A673 (cell line): ENCODE measurements around the gene CLK2. TPM values are rescaled to one million over a fixed set of nuclear protein-coding genes. Genes with fewer than 3 reads are reported as not detected.

Experiments used
- BruUV-seq: library from RNA; stranded (reverse); fragments of 400-500 nt; replicated peaks from 2 replicates; lab custom pipeline; 2021; lab: Mats Ljungman, UMichigan
- CTCF ChIA-PET: fragments of 300-600 bp; sonication (Branson Sonifier 250); formaldehyde crosslinking; loops from one replicate; lab custom pipeline; 2022; ENCODE audit warnings: antibody characterized with exemption; lab: Charles Lee
- POLR2A ChIA-PET: fragments of 300-600 bp; sonication (Branson Sonifier 250); formaldehyde crosslinking; loops from one replicate; lab custom pipeline; 2022; ENCODE audit warnings: antibody characterized with exemption; ENCODE audit not compliant: low non-redundant PET; lab: Charles Lee
- DNase-seq: peaks from one replicate; pipeline ENCODE4 v3.0.0-alpha.2; 2015; ENCODE audit warnings: low spot score
- H3K27ac ChIP-seq: fragments of 200-600 bp; sonication (generic); 2 replicates; pipeline ENCODE4 v1.5.1; 2016; ENCODE audit warnings: mixed run types, low read depth, mild to moderate bottlenecking, mixed read lengths, antibody characterized with exemption, low read length; ENCODE audit not compliant: poor library complexity, severe bottlenecking
- H3K27me3 ChIP-seq: fragments of 200-600 bp; sonication (generic); replicated peaks from 2 replicates; pipeline ENCODE4 v1.6.1; 2017; ENCODE audit warnings: mixed run types, low read depth, mild to moderate bottlenecking, mixed read lengths, antibody characterized with exemption, low read length; ENCODE audit not compliant: insufficient read depth, poor library complexity
- H3K36me3 ChIP-seq: fragments of 200-600 bp; sonication (generic); 2 replicates; pipeline ENCODE4 v1.6.1; 2016; ENCODE audit warnings: mixed run types, mild to moderate bottlenecking, mixed read lengths, antibody characterized with exemption, low read length; ENCODE audit not compliant: insufficient read depth, poor library complexity, severe bottlenecking
- H3K4me1 ChIP-seq: fragments of 200-600 bp; sonication (generic); 2 replicates; pipeline ENCODE4 v1.6.1; 2017; ENCODE audit warnings: mixed run types, mild to moderate bottlenecking, mixed read lengths, antibody characterized with exemption, low read length; ENCODE audit not compliant: insufficient read depth, poor library complexity, severe bottlenecking
- H3K4me3 ChIP-seq: fragments of 200-600 bp; sonication (generic); 2 replicates; pipeline ENCODE4 v1.5.1; 2016; ENCODE audit warnings: low read depth, mixed run types, mild to moderate bottlenecking, mixed read lengths, low read length; ENCODE audit not compliant: poor library complexity, severe bottlenecking
- H3K9me3 ChIP-seq: fragments of 200-600 bp; sonication (generic); 2 replicates; pipeline ENCODE4 v1.6.1; 2016; ENCODE audit warnings: mixed run types, low read depth, mild to moderate bottlenecking, mixed read lengths, antibody characterized with exemption, low read length; ENCODE audit not compliant: poor library complexity, severe bottlenecking
- EZH2 ChIP-seq: fragments of 200-600 bp; sonication (generic); IDR thresholded peaks from 2 replicates; pipeline ENCODE4 v1.6.1; 2017; ENCODE audit warnings: borderline replicate concordance, low read depth, mild to moderate bottlenecking, mixed read lengths, antibody characterized with exemption, low read length; ENCODE audit not compliant: poor library complexity, severe bottlenecking
- intact Hi-C: fragments of 100-400 bp; cut with micrococcal nuclease; formaldehyde crosslinking; loops from one replicate; pipeline ENCODE4 v1.10.0; 2022; ENCODE audit not compliant: unreplicated experiment
- total RNA-seq: library from RNA; stranded (reverse); gene quantifications from 2 replicates; pipeline ENCODE4 v1.2.3, GENCODE V29; 2021
- TF ChIP-seq, protein P1 (sequence below): fragments of 300-800, 200-600 bp; sonication (generic); conservative IDR thresholded peaks from 2 replicates; pipeline ENCODE4 v1.5.1; 2017; ENCODE audit warnings: low read depth, mild to moderate bottlenecking, antibody characterized with exemption, low read length, moderate library complexity, mixed read lengths

The CLK2 gene
- total RNA-seq, 1 experiment from 2014 or later: 70.2 TPM

DNA sequence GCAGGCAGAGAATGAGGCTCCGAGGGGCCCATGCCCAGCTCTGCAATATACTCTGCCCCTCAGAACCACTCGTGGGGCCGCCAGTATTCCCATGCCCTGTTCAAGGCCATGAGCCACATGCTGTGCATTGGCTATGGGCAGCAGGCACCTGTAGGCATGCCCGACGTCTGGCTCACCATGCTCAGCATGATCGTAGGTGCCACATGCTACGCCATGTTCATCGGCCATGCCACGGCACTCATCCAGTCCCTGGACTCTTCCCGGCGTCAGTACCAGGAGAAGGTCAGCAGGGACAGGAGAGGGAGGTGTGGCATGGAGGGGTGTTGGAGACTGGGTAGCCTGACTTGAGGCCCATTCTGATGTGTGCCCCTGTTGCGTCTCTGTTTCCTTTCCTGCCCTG lies 11.2 kb upstream of the CLK2 start:
- POLR2A ChIA-PET: no interaction called here

DNA sequence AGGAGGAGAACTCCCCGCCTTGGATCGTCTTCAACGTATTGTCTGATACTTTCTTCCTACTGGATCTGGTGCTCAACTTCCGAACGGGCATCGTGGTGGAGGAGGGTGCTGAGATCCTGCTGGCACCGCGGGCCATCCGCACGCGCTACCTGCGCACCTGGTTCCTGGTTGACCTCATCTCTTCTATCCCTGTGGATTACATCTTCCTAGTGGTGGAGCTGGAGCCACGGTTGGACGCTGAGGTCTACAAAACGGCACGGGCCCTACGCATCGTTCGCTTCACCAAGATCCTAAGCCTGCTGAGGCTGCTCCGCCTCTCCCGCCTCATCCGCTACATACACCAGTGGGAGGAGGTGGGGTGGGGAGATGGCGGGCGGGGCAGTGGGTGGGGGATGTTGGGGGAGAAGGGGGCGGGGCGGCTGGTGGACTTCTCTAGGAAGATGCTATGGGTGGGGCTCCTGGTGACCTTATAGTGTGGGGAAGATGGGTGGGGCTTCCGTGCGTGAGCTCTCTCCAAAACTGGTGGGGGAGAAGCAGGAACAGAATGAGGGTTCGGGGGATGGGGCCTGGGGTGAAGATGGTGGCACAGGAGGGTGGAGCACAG lies 9.3 kb upstream of the CLK2 start:
- no peaks in the 10 kb centered on the region for H3K36me3 ChIP-seq
- CTCF ChIA-PET: no interaction called here
- TF ChIP-seq, protein P1, sequence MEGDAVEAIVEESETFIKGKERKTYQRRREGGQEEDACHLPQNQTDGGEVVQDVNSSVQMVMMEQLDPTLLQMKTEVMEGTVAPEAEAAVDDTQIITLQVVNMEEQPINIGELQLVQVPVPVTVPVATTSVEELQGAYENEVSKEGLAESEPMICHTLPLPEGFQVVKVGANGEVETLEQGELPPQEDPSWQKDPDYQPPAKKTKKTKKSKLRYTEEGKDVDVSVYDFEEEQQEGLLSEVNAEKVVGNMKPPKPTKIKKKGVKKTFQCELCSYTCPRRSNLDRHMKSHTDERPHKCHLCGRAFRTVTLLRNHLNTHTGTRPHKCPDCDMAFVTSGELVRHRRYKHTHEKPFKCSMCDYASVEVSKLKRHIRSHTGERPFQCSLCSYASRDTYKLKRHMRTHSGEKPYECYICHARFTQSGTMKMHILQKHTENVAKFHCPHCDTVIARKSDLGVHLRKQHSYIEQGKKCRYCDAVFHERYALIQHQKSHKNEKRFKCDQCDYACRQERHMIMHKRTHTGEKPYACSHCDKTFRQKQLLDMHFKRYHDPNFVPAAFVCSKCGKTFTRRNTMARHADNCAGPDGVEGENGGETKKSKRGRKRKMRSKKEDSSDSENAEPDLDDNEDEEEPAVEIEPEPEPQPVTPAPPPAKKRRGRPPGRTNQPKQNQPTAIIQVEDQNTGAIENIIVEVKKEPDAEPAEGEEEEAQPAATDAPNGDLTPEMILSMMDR: no peak
- no peak for TF ChIP-seq EZH2
- DNase-seq: no peak
- peaks cover 16% of the 10 kb centered on the region for H3K4me1 ChIP-seq
- H3K27ac ChIP-seq: no peak overlapping the region
- POLR2A ChIA-PET: no interaction called here
- no peak overlapping the region for H3K4me3 ChIP-seq
- no peaks in the 10 kb centered on the region for H3K27me3 ChIP-seq
- no peaks in the 10 kb centered on the region for H3K9me3 ChIP-seq
- BruUV-seq: no TSS peak
- intact Hi-C loops: loop anchor here (2.0 kb wide), 1 partner anchor 26 kb away; the partner anchor contains the start of gene FDPS

More for the DNA sequence above, 11.2 kb upstream of the CLK2 start:
- H3K27ac ChIP-seq: no peak overlapping the region
- H3K27me3 ChIP-seq: no peaks in the 10 kb centered on the region
- DNase-seq: no peak
- no peak overlapping the region for H3K4me3 ChIP-seq
- no TSS peak for BruUV-seq
- intact Hi-C loops: no loop called here
- TF ChIP-seq, protein P1: no peak
- TF ChIP-seq EZH2: no peak
- no peaks in the 10 kb centered on the region for H3K36me3 ChIP-seq
- no peaks in the 10 kb centered on the region for H3K4me1 ChIP-seq
- H3K9me3 ChIP-seq: no peaks in the 10 kb centered on the region
- CTCF ChIA-PET: no interaction called here

DNA sequence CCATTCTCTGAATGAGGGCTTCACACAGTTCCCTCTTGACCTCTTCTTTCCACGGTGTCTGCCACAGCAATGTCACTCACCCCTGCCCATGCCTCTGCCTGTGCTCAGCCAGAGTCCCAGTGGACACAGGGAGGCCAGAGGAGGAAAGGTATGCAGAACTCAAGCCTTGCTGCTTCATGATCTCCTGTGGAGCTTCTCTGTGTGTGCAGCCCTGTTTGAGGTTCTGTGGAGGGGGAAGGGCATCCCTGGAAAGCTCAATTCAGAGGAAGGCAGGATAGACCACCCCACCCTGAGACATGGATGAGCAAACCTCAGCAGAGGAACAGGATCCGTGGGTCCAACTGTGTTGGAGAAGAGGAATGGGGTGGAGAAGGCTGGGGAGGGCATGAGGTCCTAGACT lies 6.0 kb upstream of the CLK2 start:
- Histone ChIP-seq H3K27ac (no peak overlapping the region), H3K4me1 (peaks cover 16% of the 10 kb centered on the region), H3K4me3 (no peak overlapping the region), H3K9me3 (no peaks in the 10 kb centered on the region), H3K36me3 (no peaks in the 10 kb centered on the region), H3K27me3 (no peaks in the 10 kb centered on the region)
- TF ChIP-seq, protein P1: no peak
- TF ChIP-seq EZH2: no peak
- BruUV-seq: no TSS peak
- ChIA-PET POLR2A (no interaction called here), CTCF (interaction anchor here (0.5 kb wide), 1 partner anchor 45 kb away, joined by 6 read pairs; no protein-coding TSS in a partner anchor)
- intact Hi-C loops: no loop called here
- no peak for DNase-seq
